Smooth muscle cell (in vitro differentiated cells): ENCODE data around the gene SF3A2. TPM values are rescaled to one million over a fixed set of nuclear protein-coding genes. Genes with fewer than 3 reads are reported as not detected.
A peak's percentile ranks its signal among the peaks of the same experiment; 100 is the strongest.

ENCODE experiments used
- DNase-seq: peaks from one replicate; lab custom pipeline; 2025; ENCODE audit not compliant: unreplicated experiment; lab: John Stamatoyannopoulos, UW
- H2AFZ ChIP-seq: fragments of 200-600 bp; sonication (generic); 2 replicates; pipeline ENCODE4 v1.6.0; 2016; ENCODE audit warnings: antibody characterized with exemption, low read depth, mild to moderate bottlenecking
- H3F3A ChIP-seq: fragments of 200-600 bp; sonication (generic); 2 replicates; pipeline ENCODE4 v1.6.0; 2017; ENCODE audit warnings: antibody characterized with exemption, low read depth
- H3K27ac ChIP-seq: fragments of 200-600 bp; sonication (generic); 2 replicates; pipeline ENCODE4 v1.5.1; 2016; ENCODE audit warnings: low read depth, mild to moderate bottlenecking
- H3K27me3 ChIP-seq: fragments of 200-600 bp; sonication (generic); 2 replicates; pipeline ENCODE4 v1.6.1; 2016; ENCODE audit warnings: low read depth, mild to moderate bottlenecking
- H3K36me3 ChIP-seq: fragments of 200-600 bp; sonication (generic); 2 replicates; pipeline ENCODE4 v1.5.1; 2016; ENCODE audit warnings: low read depth
- H3K4me1 ChIP-seq: fragments of 200-600 bp; sonication (generic); 2 replicates; pipeline ENCODE4 v1.5.1; 2016; ENCODE audit warnings: low read depth
- H3K4me2 ChIP-seq: fragments of 200-600 bp; sonication (generic); 2 replicates; pipeline ENCODE4 v1.6.0; 2016; ENCODE audit warnings: mild to moderate bottlenecking
- H3K4me3 ChIP-seq: fragments of 200-600 bp; sonication (generic); 2 replicates; pipeline ENCODE4 v1.5.1; 2016; ENCODE audit warnings: mild to moderate bottlenecking
- H3K79me2 ChIP-seq: fragments of 200-600 bp; sonication (generic); 2 replicates; pipeline ENCODE4 v1.6.0; 2016; ENCODE audit warnings: low read depth, mild to moderate bottlenecking
- H3K9ac ChIP-seq: fragments of 200-600 bp; sonication (generic); 2 replicates; pipeline ENCODE4 v1.6.0; 2016; ENCODE audit warnings: low read depth
- H3K9me3 ChIP-seq: fragments of 200-600 bp; sonication (generic); replicated peaks from 2 replicates; pipeline ENCODE4 v1.5.1; 2016; ENCODE audit warnings: low read depth
- H4K20me1 ChIP-seq: fragments of 200-600 bp; sonication (generic); 2 replicates; pipeline ENCODE4 v1.6.0; 2016; ENCODE audit warnings: low read depth
- WGBS: methylation state at CpG from one replicate; pipeline ENCODE4 v1.1.7; 2016; ENCODE audit warnings: low lambda C conversion rate; 5-methylcytosine and 5-hydroxymethylcytosine counted together
- microRNA counts: library from miRNA; unstranded; fragments of <30 nt; microRNA quantifications from one replicate; lab custom pipeline; 2016
- microRNA-seq: library from miRNA; unstranded; fragments of <30 nt; microRNA quantifications from one replicate; pipeline ENCODE4, GENCODE V29; 2016; ENCODE audit warnings: borderline number of aligned reads
- polyA plus RNA-seq: library from polyadenylated mRNA; unstranded; fragments of >200 nt; fragmentation: Nextera tagmentation; extraction: Ambion mirVana; gene quantifications from 2 replicates; pipeline ENCODE4 v1.2.1, GENCODE V29; 2016
- small RNA-seq: library from RNA; depleted of rRNA; stranded (forward); fragments of <200 nt; gene quantifications from one replicate; pipeline ENCODE3, GENCODE V24; 2014
- total RNA-seq: library from RNA; depleted of rRNA; stranded (reverse); fragments of >200 nt; gene quantifications from 2 replicates; pipeline ENCODE4 v1.2.3, GENCODE V29; 2014
- TF ChIP-seq, protein P1 (sequence below): fragments of 200-600 bp; sonication (generic); IDR thresholded peaks from 2 replicates; pipeline ENCODE4 v1.5.1; 2017; ENCODE audit warnings: borderline replicate concordance, mild to moderate bottlenecking, antibody characterized with exemption; ENCODE audit not compliant: insufficient read depth, poor library complexity, severe bottlenecking

SF3A2 gene
- total and polyA plus RNA-seq, 2 experiments from 2014 or later = 28.5 to 63.0 TPM

GRCh38 chr19:2291185-2291751 lies 54.6 kb downstream of the SF3A2 start:
- 2% methylated on average over 66 of the region's 67 CpGs for WGBS
- peak overlapping the region; percentile 31 for H3K4me3 ChIP-seq
- H3K4me1 ChIP-seq = peaks cover 10% of the 10 kb centered on the region
- TF ChIP-seq, protein P1, sequence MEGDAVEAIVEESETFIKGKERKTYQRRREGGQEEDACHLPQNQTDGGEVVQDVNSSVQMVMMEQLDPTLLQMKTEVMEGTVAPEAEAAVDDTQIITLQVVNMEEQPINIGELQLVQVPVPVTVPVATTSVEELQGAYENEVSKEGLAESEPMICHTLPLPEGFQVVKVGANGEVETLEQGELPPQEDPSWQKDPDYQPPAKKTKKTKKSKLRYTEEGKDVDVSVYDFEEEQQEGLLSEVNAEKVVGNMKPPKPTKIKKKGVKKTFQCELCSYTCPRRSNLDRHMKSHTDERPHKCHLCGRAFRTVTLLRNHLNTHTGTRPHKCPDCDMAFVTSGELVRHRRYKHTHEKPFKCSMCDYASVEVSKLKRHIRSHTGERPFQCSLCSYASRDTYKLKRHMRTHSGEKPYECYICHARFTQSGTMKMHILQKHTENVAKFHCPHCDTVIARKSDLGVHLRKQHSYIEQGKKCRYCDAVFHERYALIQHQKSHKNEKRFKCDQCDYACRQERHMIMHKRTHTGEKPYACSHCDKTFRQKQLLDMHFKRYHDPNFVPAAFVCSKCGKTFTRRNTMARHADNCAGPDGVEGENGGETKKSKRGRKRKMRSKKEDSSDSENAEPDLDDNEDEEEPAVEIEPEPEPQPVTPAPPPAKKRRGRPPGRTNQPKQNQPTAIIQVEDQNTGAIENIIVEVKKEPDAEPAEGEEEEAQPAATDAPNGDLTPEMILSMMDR = no peak
- no peaks in the 10 kb centered on the region for H3F3A ChIP-seq
- H4K20me1 ChIP-seq = peaks cover 51% of the 10 kb centered on the region
- peak overlapping the region; percentile 82 for H3K4me2 ChIP-seq
- H3K27me3 ChIP-seq = peaks cover 77% of the 10 kb centered on the region
- H3K27ac ChIP-seq = no peak overlapping the region
- H3K36me3 ChIP-seq = no peaks in the 10 kb centered on the region
- no peak for DNase-seq
- H2AFZ ChIP-seq = no peak overlapping the region
- H3K79me2 ChIP-seq = no peaks in the 10 kb centered on the region
- no peak overlapping the region for H3K9ac ChIP-seq
- no peaks in the 10 kb centered on the region for H3K9me3 ChIP-seq

DNA sequence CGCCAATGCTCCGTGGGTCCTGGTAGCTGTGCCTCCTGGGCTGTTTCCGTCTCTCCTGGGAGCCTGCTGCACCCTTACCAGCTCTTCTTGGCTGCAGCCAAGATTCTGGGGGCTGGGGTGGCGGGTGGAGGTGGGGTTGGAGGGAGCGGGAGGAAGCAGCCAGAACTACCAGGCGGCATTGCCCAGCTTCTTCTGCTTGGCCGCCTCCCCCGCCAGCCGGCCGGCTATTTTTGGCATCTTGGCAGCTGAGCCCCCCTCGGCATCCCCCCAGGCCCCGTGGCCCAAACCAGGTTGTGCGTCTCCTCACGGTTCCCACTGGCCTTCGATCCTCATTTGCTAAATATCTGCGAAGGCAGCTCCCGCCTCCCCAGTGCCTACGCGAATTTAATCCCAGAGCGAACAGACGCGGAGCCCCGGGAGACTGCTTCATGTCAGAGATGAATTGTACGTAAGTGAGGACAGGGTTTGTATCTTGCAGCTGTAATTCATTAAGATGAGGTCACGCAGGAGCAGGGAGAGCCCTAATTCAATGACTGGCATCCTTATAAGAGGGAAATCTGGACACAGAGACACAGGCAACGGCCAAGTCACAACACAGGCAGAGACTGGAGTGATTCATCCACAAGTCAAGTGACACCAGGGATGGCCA lies 58.2 kb downstream of the SF3A2 start:
- H3K27ac ChIP-seq = no peak overlapping the region
- TF ChIP-seq, protein P1 = no peak
- peak overlapping the region; percentile 77 for H3K4me2 ChIP-seq
- peaks cover 10% of the 10 kb centered on the region for H3K4me1 ChIP-seq
- peaks cover 44% of the 10 kb centered on the region for H3K27me3 ChIP-seq
- H3K79me2 ChIP-seq = no peaks in the 10 kb centered on the region
- H3K4me3 ChIP-seq = peak overlapping the region; percentile 1
- H3K36me3 ChIP-seq = no peaks in the 10 kb centered on the region
- H3K9me3 ChIP-seq = no peaks in the 10 kb centered on the region
- no peak overlapping the region for H2AFZ ChIP-seq
- H3K9ac ChIP-seq = no peak overlapping the region
- WGBS = 29% methylated on average over 21 of the region's 26 CpGs
- H3F3A ChIP-seq = no peaks in the 10 kb centered on the region
- H4K20me1 ChIP-seq = peaks cover 22% of the 10 kb centered on the region
- peak; percentile 35 for DNase-seq

- Histone ChIP-seq H2AFZ (no peak overlapping the region), H3K9ac (no peak overlapping the region), H3K9me3 (no peaks in the 10 kb centered on the region), H3K4me3 (no peak overlapping the region), H3K79me2 (no peaks in the 10 kb centered on the region), H4K20me1 (peaks cover 9% of the 10 kb centered on the region), H3K36me3 (no peaks in the 10 kb centered on the region), H3K27me3 (peaks cover 30% of the 10 kb centered on the region), H3F3A (no peaks in the 10 kb centered on the region), H3K27ac (no peak overlapping the region), H3K4me1 (peaks cover 2% of the 10 kb centered on the region), H3K4me2 (no peak overlapping the region)
- WGBS = 95% methylated on average over 16 of the region's 16 CpGs
- DNase-seq = no peak
- TF ChIP-seq, protein P1 = no peak
These were observed 59.5 kb downstream of the SF3A2 start for GRCh38 chr19:2296141-2296540.

MicroRNA genes within 50 kb of the gene (microRNA counts, 767-probe panel; counts per million panel counts)
- 183 counts per million for microRNA hsa-miR-1227 (lab: Ali Mortazavi, UCI)

Small RNA genes lying within 50 kb of the gene (microRNA-seq; reads per million reads assigned to microRNA genes)
- gene MIR1227 (16.9 reads per million, percentile 23 among the genes with 10 or more reads in this experiment), gene MIR4321 (not detected)

Small RNA genes lying within 50 kb of the gene (small RNA-seq; reads per million reads assigned to genes)
- gene MIR1227 = 0.08 reads per million

Other genes with a start within 250 kb of the SF3A2 start
- gene BTBD2, start 221.1 kb upstream of the SF3A2 start, total RNA-seq = 37.8 and 45.2 TPM in 2 replicates
- 63.2 and 69.8 TPM in 2 replicates for gene BTBD2, start 221.1 kb upstream of the SF3A2 start, polyA plus RNA-seq
- 30.1 and 43.6 TPM in 2 replicates for gene MKNK2, start 185.6 kb upstream of the SF3A2 start, total RNA-seq
- 44.7 and 80.1 TPM in 2 replicates for gene MKNK2, start 185.6 kb upstream of the SF3A2 start, polyA plus RNA-seq
- 11.2 and 13.5 TPM in 2 replicates for gene MOB3A, start 140.5 kb upstream of the SF3A2 start, total RNA-seq
- 23.8 and 32.9 TPM in 2 replicates for gene MOB3A, start 140.5 kb upstream of the SF3A2 start, polyA plus RNA-seq
- 1.6 and 1.8 TPM in 2 replicates for gene IZUMO4, start 139.9 kb upstream of the SF3A2 start, total RNA-seq
- 0.48 and 0.58 TPM in 2 replicates for gene IZUMO4, start 139.9 kb upstream of the SF3A2 start, polyA plus RNA-seq
- 43.0 and 66.2 TPM in 2 replicates for gene AP3D1, start 85.3 kb upstream of the SF3A2 start, total RNA-seq
- gene AP3D1, start 85.3 kb upstream of the SF3A2 start, polyA plus RNA-seq = 81.0 and 82.8 TPM in 2 replicates
- gene DOT1L, start 72.9 kb upstream of the SF3A2 start, total RNA-seq = 4.2 and 4.8 TPM in 2 replicates
- 3.4 and 5.5 TPM in 2 replicates for gene DOT1L, start 72.9 kb upstream of the SF3A2 start, polyA plus RNA-seq
- 36.0 and 38.6 TPM in 2 replicates for gene PLEKHJ1, start 495 bp upstream of the SF3A2 start, total RNA-seq
- gene PLEKHJ1, start 495 bp upstream of the SF3A2 start, polyA plus RNA-seq = 76.5 and 94.5 TPM in 2 replicates
- gene AMH, start 12.5 kb downstream of the SF3A2 start, total RNA-seq = 2.9 and 3.5 TPM in 2 replicates
- 12.6 and 20.7 TPM in 2 replicates for gene AMH, start 12.5 kb downstream of the SF3A2 start, polyA plus RNA-seq
- not detected in 2 replicates for gene JSRP1, start 19.6 kb downstream of the SF3A2 start, total RNA-seq
- gene JSRP1, start 19.6 kb downstream of the SF3A2 start, polyA plus RNA-seq = 0.59 TPM in 1 of 2 replicates, not detected in the other
- gene PEAK3, start 45.4 kb downstream of the SF3A2 start, total RNA-seq = not detected in 2 replicates
- 0.37 and 0.71 TPM in 2 replicates for gene PEAK3, start 45.4 kb downstream of the SF3A2 start, polyA plus RNA-seq
- gene LINGO3, start 71.3 kb downstream of the SF3A2 start, total RNA-seq = not detected in 2 replicates
- 0.31 and 1.2 TPM in 2 replicates for gene LINGO3, start 71.3 kb downstream of the SF3A2 start, polyA plus RNA-seq
- 164 and 186 TPM in 2 replicates for gene LSM7, start 91.8 kb downstream of the SF3A2 start, total RNA-seq
- 158 and 161 TPM in 2 replicates for gene LSM7, start 91.8 kb downstream of the SF3A2 start, polyA plus RNA-seq
- gene SPPL2B, start 91.9 kb downstream of the SF3A2 start, total RNA-seq = 21.1 and 54.7 TPM in 2 replicates
- 53.6 and 63.5 TPM in 2 replicates for gene SPPL2B, start 91.9 kb downstream of the SF3A2 start, polyA plus RNA-seq
- gene TMPRSS9, start 123.4 kb downstream of the SF3A2 start, total RNA-seq = not detected in 2 replicates
- gene TMPRSS9, start 123.4 kb downstream of the SF3A2 start, polyA plus RNA-seq = 0.05 and 0.63 TPM in 2 replicates
- 14.1 and 20.0 TPM in 2 replicates for gene TIMM13, start 190.8 kb downstream of the SF3A2 start, total RNA-seq
- 107 and 119 TPM in 2 replicates for gene TIMM13, start 190.8 kb downstream of the SF3A2 start, polyA plus RNA-seq
- 21.7 and 25.5 TPM in 2 replicates for gene LMNB2, start 220.1 kb downstream of the SF3A2 start, total RNA-seq
- gene LMNB2, start 220.1 kb downstream of the SF3A2 start, polyA plus RNA-seq = 29.5 and 41.8 TPM in 2 replicates
- gene GADD45B, start 239.3 kb downstream of the SF3A2 start, total RNA-seq = 252 and 326 TPM in 2 replicates
- gene GADD45B, start 239.3 kb downstream of the SF3A2 start, polyA plus RNA-seq = 435 and 533 TPM in 2 replicates